Muscle layer of colon (tissue), 2 donors: ENCODE measurements around the gene SLC66A1.

Experiments used
- H3K27ac ChIP-seq: one replicate; pipeline ENCODE4 v1.7.0; 2013; ENCODE audit warnings: low read depth, mild to moderate bottlenecking, low read length, moderate library complexity
- H3K27me3 ChIP-seq, 2 donors: one replicate each; pipeline ENCODE4 v1.7.0; 2013; ENCODE audit warnings: low read length in 2 of 2, mild to moderate bottlenecking in 2 of 2; ENCODE audit not compliant: insufficient read depth in 2 of 2, control insufficient read depth in 1 of 2
- H3K36me3 ChIP-seq: one replicate; pipeline ENCODE4 v1.7.0; 2013; ENCODE audit warnings: mild to moderate bottlenecking, low read length; ENCODE audit not compliant: insufficient read depth
- H3K4me1 ChIP-seq: one replicate; pipeline ENCODE4 v1.7.0; 2013; ENCODE audit warnings: mild to moderate bottlenecking, low read length; ENCODE audit not compliant: insufficient read depth
- H3K4me3 ChIP-seq, 2 donors: one replicate each; pipeline ENCODE4 v1.7.0; 2013; ENCODE audit warnings: low read length in 2 of 2, low read depth in 1 of 2, mild to moderate bottlenecking in 1 of 2, moderate library complexity in 1 of 2
- H3K9ac ChIP-seq: one replicate; pipeline ENCODE4 v1.7.0; 2013; ENCODE audit warnings: low read length
- H3K9me3 ChIP-seq: one replicate; pipeline ENCODE4 v1.7.0; 2013; ENCODE audit warnings: mild to moderate bottlenecking, low read length
- donor health status: abdominal sarcoma.
- donor health status: Adenocarcinoma of cecum.

SLC66A1 gene

DNA sequence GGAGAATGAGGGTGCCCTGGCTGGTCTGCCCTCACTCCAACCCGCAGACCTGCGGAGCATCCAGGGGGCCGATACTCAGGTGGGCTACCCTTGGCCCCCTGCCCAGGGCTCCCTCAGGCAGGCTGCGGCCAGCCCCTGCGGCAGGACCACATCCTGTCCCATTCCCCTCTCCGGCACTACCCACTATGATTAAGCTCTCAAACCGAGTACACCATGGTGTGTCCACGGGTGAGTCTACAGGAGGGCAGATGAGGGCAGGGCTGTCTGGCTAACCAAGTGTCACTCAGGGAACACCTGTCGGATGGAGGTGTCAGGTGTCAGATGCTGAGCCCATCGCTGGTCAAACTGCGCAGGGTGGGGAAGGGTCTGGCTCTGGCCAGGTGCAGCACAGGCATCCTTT is 47.2 kb downstream of the SLC66A1 start:
- H3K4me1 ChIP-seq: peaks cover 39% of the 10 kb centered on the region
- H3K36me3 ChIP-seq: peaks cover 28% of the 10 kb centered on the region
- no peak overlapping the region for H3K27ac ChIP-seq
- no peaks in the 10 kb centered on the region for H3K9me3 ChIP-seq
- no peak overlapping the region for H3K4me3 ChIP-seq
- H3K9ac ChIP-seq: no peak overlapping the region
- no peaks in the 10 kb centered on the region for H3K27me3 ChIP-seq

DNA sequence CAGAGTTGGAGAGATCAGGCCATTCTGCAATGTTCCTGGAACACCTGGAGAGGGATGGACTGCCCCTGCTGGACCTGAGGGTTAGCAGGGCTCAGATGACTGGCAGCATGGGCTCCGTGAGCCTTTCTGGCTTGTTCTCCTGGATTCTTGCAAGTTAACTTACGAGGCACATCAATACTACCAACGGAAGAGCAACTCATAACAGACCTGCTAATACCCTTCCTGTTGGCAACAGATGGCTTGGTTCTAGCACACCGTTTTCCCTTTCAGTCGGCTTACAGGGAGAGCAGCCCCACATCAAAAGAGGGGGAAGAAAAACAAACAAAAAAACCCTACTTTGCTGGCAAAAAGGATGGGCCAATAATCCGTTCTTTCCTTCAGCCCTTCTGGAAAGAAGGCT is 47.9 kb downstream of the SLC66A1 start:
- no peak overlapping the region for H3K9ac ChIP-seq
- peaks cover 36% of the 10 kb centered on the region for H3K4me1 ChIP-seq
- H3K27me3 ChIP-seq: no peaks in the 10 kb centered on the region
- H3K4me3 ChIP-seq: no peak overlapping the region
- peak overlapping the region; percentile 49 for H3K27ac ChIP-seq
- H3K36me3 ChIP-seq: peaks cover 30% of the 10 kb centered on the region
- no peaks in the 10 kb centered on the region for H3K9me3 ChIP-seq

DNA sequence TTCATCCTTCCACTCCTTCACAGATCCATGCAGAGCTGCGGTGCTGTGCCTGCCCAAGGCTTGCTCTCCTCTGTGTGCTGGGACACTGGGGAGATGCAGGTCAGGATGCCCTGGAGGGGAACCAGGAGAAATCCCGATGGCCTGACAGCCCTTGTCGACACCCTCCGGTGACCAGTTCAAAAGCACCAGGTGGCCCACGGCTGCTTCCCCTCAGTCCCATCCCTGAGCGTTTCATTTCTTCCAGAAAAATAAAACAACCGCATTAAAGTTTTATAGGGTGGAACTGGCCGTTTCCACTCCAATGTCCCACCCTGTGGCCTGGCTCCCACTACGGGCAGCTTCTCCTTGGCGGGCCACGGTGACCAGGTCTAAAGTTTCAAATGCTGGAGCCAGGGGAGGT is 48.3 kb downstream of the SLC66A1 start:
- Histone ChIP-seq H3K9ac (no peak overlapping the region), H3K4me3 (no peak overlapping the region), H3K4me1 (peaks cover 36% of the 10 kb centered on the region), H3K27ac (peak overlapping the region; percentile 49), H3K36me3 (peaks cover 28% of the 10 kb centered on the region), H3K27me3 (no peaks in the 10 kb centered on the region), H3K9me3 (no peaks in the 10 kb centered on the region)

DNA sequence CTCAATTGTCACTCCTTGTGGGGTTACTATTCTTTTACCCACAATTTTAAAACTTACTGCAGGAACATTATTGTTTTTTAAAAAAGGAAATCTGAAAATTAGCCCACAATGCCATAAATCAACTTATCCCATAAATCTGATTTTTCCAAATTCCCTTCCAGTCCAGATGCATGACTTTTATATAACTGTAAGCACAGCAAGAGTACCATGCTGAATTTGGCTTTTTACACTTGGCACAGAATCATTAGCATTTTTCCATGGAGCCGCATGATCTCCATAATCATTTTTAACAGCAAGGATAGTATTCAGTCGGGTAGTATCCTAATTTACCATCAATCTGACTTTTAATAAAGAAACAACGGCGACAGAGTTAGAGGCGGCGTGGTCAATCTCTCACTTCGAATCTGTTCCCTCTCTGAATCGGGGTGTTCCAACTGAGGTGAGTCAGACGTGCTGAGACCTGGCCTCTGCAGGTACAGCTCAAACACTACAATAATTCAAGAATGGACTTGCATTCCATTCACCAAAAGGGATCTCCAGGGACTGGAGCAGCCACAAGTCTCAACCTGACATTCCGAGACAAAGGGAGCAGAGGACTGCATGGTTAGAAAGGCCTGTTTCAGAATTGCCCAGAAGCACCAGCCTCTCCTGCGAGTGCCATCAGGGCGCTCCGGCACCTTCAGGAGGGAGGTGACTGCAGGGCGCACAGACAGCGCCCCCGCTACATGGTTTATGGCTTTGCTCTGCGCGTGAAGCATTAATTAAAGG is 48.9 kb downstream of the SLC66A1 start:
- Histone ChIP-seq H3K4me3 (no peak overlapping the region), H3K9me3 (no peaks in the 10 kb centered on the region), H3K27me3 (no peaks in the 10 kb centered on the region), H3K4me1 (peaks cover 36% of the 10 kb centered on the region), H3K9ac (no peak overlapping the region), H3K36me3 (peaks cover 22% of the 10 kb centered on the region), H3K27ac (peak overlapping the region; percentile 49)

DNA sequence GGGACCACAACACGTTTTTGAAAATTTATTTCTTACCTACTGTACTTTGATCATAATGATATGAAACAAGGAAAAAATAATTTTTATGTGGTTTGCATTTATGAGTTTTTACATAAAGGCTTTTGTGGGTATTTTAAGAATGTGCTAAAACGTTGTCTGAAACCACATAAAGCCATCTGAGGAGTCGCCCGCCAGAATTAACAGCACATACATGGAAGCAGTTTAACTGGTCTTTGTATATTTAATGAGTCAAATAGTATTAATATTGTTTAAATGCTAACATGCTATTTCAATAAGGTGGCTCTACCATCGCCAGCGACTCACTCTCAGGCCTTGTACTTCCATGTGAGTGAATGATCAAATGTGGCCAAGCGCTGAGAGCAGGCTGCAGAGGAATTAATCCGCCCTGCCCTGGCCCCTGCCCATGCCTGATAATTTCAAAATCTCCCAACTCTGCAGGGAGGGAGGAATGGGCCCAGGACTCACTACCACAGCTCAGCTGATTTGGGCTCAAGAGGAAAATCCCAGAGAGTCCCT is 49.6 kb downstream of the SLC66A1 start:
- Histone ChIP-seq H3K4me3 (no peak overlapping the region), H3K36me3 (peaks cover 16% of the 10 kb centered on the region), H3K27me3 (no peaks in the 10 kb centered on the region), H3K9me3 (no peaks in the 10 kb centered on the region), H3K4me1 (peaks cover 40% of the 10 kb centered on the region), H3K27ac (no peak overlapping the region), H3K9ac (no peak overlapping the region)

DNA sequence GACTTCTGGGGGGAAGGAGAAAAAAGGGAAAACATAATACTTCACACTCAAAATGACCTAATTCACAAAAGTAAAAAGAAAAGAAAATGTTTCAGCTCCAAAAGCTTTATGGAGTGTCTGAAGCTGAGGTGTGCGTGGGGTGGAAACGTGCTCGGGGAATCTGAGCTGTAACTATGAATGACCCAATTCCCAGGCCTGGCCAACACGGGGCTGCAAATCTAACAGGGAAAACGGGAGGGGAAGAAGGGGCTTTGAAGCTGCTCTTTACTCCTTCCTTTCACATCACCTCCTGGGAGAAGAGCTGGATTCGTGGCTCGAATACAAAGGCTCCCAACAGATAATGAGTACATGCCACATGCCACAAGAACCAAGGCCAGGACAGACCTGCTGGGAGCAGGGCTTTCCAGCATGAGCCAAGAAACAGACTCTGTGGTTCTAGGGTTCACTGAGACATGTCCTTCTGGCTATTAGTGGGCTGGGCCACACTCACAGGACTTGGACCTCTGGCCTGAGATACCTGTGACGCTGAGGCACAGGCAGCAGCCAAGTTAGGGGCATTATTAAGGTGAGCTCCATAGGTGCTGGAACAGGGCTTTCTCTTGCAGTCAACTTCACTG is 51.5 kb downstream of the SLC66A1 start:
- Histone ChIP-seq H3K27me3 (no peaks in the 10 kb centered on the region), H3K9ac (no peak overlapping the region), H3K4me3 (no peak overlapping the region), H3K36me3 (peaks cover 9% of the 10 kb centered on the region), H3K4me1 (peaks cover 55% of the 10 kb centered on the region), H3K9me3 (no peaks in the 10 kb centered on the region), H3K27ac (no peak overlapping the region)

DNA sequence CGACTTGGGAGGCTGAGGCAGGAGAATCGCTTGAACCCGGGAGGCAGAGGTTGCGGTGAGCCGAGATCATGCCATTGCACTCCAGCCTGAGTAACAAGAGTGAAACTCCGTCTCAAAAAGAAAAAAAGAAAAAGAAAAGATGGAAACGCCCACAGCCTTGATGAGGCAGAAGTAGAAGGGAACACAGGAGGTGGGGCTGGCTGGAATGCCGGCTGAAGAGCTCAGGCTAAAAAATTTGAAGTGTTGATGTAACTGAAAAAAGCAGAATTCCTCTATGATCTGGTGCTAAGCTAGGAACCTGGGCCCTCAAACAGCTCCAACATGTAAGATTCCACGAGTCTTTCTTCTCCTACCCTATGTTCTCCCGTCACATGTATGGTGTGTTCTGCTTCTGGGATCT is 53.6 kb downstream of the SLC66A1 start:
- Histone ChIP-seq H3K27ac (no peak overlapping the region), H3K9me3 (no peaks in the 10 kb centered on the region), H3K4me1 (peaks cover 52% of the 10 kb centered on the region), H3K36me3 (peaks cover 9% of the 10 kb centered on the region), H3K27me3 (no peaks in the 10 kb centered on the region), H3K4me3 (no peak overlapping the region), H3K9ac (no peak overlapping the region)

DNA sequence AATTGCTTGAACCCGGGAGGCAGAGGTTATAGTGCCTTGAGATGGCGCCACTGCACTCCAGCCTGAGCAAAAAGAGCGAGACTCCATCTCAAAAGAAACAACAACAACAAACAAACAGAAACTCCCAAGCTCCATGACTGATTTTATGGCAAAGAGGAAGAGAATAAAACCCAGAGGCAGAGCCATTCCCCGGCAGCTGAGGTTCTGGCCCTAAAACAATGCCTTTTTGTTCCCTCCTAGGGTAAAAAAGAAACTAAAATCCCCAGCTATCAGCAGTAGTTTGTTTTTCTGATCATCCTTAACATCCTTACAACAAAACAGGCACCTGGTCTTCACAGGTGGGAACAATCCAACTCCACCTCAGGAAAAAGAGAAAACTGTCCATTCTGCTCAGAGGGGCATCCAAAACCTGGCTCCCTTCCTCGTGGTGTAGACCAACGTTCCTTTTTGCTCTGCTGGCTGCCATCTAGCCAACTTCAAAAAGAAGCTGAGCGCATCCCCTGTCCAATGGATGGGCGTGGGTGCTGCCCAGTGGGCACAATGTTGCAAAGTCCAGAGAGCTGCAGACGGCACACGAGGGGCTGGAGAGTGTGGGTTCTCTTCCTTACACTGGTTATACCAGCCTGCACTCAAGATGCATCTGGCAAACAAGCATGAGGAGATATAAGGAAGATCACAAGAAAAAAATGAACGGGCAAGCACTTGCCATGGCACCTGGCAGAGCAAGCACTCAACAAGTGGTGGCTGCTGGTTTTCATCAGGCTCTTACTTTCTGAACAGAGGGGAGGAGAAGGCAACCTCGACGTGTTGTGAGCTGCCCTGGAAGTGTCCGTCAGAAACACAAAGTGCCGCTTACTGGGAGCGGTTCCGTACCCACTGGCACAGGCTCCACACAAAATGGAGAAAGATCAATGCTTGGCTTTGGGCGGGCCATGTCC is 54.7 kb downstream of the SLC66A1 start:
- Histone ChIP-seq H3K4me3 (no peak overlapping the region), H3K9me3 (no peaks in the 10 kb centered on the region), H3K9ac (no peak overlapping the region), H3K27ac (peak overlapping the region; percentile 31), H3K4me1 (peaks cover 42% of the 10 kb centered on the region), H3K27me3 (no peaks in the 10 kb centered on the region), H3K36me3 (peaks cover 20% of the 10 kb centered on the region)

DNA sequence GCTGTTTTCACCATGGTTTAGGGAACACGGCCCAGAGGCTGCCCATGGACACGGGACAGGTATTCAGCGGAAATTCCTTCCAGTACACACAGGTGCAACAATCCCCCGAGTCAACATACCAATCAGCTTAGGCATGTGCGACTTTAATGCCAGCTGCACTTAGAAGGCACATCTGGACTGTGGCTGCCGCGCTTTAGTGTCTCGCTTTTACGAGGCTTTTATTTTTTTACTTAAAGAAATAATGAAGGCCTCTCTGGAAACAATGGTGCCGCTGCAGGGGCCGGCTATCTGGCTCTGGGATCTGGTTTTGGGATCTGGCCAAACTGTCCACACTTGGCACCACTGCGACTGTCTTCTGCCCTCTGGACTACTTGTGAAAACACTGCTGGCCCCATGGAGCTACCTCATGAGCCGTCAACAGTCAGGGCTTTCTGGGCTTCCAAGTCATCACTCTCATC is 55.5 kb downstream of the SLC66A1 start:
- H3K27ac ChIP-seq: peak overlapping the region; percentile 31
- peaks cover 42% of the 10 kb centered on the region for H3K4me1 ChIP-seq
- no peaks in the 10 kb centered on the region for H3K9me3 ChIP-seq
- no peak overlapping the region for H3K9ac ChIP-seq
- no peaks in the 10 kb centered on the region for H3K27me3 ChIP-seq
- H3K36me3 ChIP-seq: peaks cover 25% of the 10 kb centered on the region
- H3K4me3 ChIP-seq: no peak overlapping the region

DNA sequence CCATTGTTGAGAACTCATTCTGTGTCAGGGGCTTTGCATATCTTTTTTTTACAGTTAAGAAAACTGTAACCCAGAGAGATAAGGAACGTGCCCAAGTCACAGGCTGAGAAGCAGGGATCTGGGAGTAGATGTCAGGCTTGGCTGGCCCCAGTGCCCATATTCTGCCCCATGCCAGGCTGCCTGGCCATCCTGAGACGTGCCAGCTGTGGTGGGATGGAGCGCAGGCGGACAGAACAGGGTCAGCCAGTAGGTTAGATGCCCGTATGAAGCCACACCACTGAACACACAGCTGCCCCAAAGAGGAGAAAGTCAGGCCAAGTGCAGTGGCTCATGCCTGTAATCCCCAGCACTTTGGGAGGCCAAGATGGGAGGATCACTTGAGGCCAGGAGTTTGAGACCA is 55.9 kb downstream of the SLC66A1 start:
- Histone ChIP-seq H3K4me1 (peaks cover 44% of the 10 kb centered on the region), H3K36me3 (peaks cover 25% of the 10 kb centered on the region), H3K4me3 (no peak overlapping the region), H3K27me3 (no peaks in the 10 kb centered on the region), H3K9me3 (no peaks in the 10 kb centered on the region), H3K27ac (no peak overlapping the region), H3K9ac (no peak overlapping the region)

DNA sequence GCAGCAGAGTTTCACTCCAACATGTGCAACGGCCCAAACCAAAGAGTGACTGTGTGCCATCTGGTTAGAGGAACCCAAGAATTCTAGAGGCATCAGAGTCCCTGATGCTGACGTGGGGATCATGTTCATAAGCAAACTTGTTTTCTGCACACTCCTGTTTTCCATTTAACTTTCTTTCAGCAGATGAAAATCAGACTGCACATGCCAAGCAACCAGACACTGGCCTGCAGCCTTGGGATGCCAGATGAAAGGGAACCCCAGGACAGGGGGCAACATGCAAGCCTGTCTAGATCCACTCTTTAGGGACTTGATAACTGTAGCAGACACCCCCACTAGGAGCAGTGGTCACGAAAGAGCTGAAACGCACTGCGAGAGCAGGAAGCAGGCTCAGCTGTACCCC is 56.8 kb downstream of the SLC66A1 start:
- peaks cover 45% of the 10 kb centered on the region for H3K4me1 ChIP-seq
- H3K27me3 ChIP-seq: no peaks in the 10 kb centered on the region
- H3K36me3 ChIP-seq: peaks cover 25% of the 10 kb centered on the region
- H3K27ac ChIP-seq: no peak overlapping the region
- no peak overlapping the region for H3K9ac ChIP-seq
- no peak overlapping the region for H3K4me3 ChIP-seq
- H3K9me3 ChIP-seq: no peaks in the 10 kb centered on the region
